ENCODE results near the gene DNAJC30. TPM values are rescaled to one million over a fixed set of nuclear protein-coding genes. Genes with fewer than 3 reads are reported as not detected.

Gene DNAJC30
- total RNA-seq, 1 experiment from 2014 or later, result 8.5 TPM

- ChIA-PET CTCF (interaction anchor here (0.7 to 2.0 kb wide), 2 partner anchors 13 to 23 kb away, joined by 4 to 7 read pairs; no protein-coding TSS in a partner anchor), RAD21 (ENCODE audit: low non-redundant PET in 1 of 2, low total read pairs in 2 of 2, uncharacterized antibody in 2 of 2, unreplicated experiment in 2 of 2) (interaction anchor here (0.8 to 1.2 kb wide), 2 partner anchors 19 to 23 kb away, joined by 3 read pairs; no protein-coding TSS in a partner anchor), POLR2A (no interaction called here)
- Histone ChIP-seq H3K36me3 (ENCODE audit: control insufficient read depth in 1 of 2, insufficient read depth in 2 of 2, low read length in 2 of 2) (peaks cover 26 to 47% of the 10 kb centered on the region in 2 experiments; a peak in 3 of 4 replicates), H3K27me3 (ENCODE audit: insufficient read depth, low read length) (no peaks in the 10 kb centered on the region), H3K9me3 (ENCODE audit: control insufficient read depth in 1 of 2, insufficient read depth in 1 of 2, low read depth in 1 of 2, low read length in 2 of 2) (no peaks in the 10 kb centered on the region), H3K4me1 (ENCODE audit: control insufficient read depth in 1 of 2, insufficient read depth in 2 of 2, low read length in 2 of 2) (peaks cover 26 to 51% of the 10 kb centered on the region in 2 experiments), H2AFZ (ENCODE audit: low read depth, low read length, poor library complexity, severe bottlenecking) (no peak overlapping the region), H3K4me3 (replicated peaks in 1 of 2; ENCODE audit: low read depth in 1 of 2, low read length in 2 of 2) (no peak overlapping the region), H3K9me2 (ENCODE audit: insufficient read depth) (no peaks in the 10 kb centered on the region), H3K27ac (ENCODE audit: low read depth, low read length) (peak overlapping the region; percentile 27; the same call in 1 of the 2 replicates), H3K79me2 (ENCODE audit: insufficient read depth, low read length) (peaks cover 7% of the 10 kb centered on the region; the same call in 1 of the 2 replicates), H3K9ac (ENCODE audit: low read length) (no peak overlapping the region), H4K20me1 (ENCODE audit: insufficient read depth) (0 out of 2 replicates have a peak, but pooled peaks cover 3% of the 10 kb centered on the region), H3K4me2 (ENCODE audit: low read length) (no peak overlapping the region)
- TF ChIP-seq EGR1 (IDR thresholded peaks at IDR 0.05; ENCODE audit: low read depth) (no peak), CBX3 (IDR thresholded peaks at IDR 0.05; ENCODE audit: low read depth) (no peak), ELF1 (IDR thresholded peaks at IDR 0.05; ENCODE audit: borderline replicate concordance, low read depth) (no peak), SRF (IDR thresholded peaks at IDR 0.05; ENCODE audit: low read depth) (no peak), ATF3 (IDR thresholded peaks at IDR 0.05) (no peak), TCF7L2 (IDR thresholded peaks at IDR 0.05; ENCODE audit: borderline replicate concordance, extremely low read depth, insufficient read depth, insufficient read length) (no peak), EZH2phosphoT487 (IDR thresholded peaks at IDR 0.05; ENCODE audit: borderline replicate concordance) (no peak), JUND (IDR thresholded peaks at IDR 0.05) (no peak), POLR2A (IDR thresholded peaks at IDR 0.05; ENCODE audit: borderline replicate concordance, extremely low read depth, insufficient read depth, insufficient read length) (no peak), CTCF (IDR thresholded peaks at IDR 0.05 in 2 of 3, conservative IDR thresholded peaks at IDR 0.05 in 1 of 3; ENCODE audit: borderline replicate concordance in 1 of 3, insufficient read depth in 1 of 3, low read depth in 2 of 3, low read length in 2 of 3) (no peak), SP1 (IDR thresholded peaks at IDR 0.05; ENCODE audit: low read depth) (no peak), ZNF274 (IDR thresholded peaks at IDR 0.05; ENCODE audit: low read depth, low read length) (no peak), YY1 (IDR thresholded peaks at IDR 0.05; ENCODE audit: extremely low read depth, insufficient replicate concordance, low read depth, low read length) (no peak), ZBTB33 (IDR thresholded peaks at IDR 0.05; ENCODE audit: extremely low read depth, insufficient replicate concordance, low read length) (no peak), POLR2AphosphoS5 (IDR thresholded peaks at IDR 0.05; ENCODE audit: low read depth, low read length) (no peak; the same call in 1 of the 2 replicates), SIN3A (IDR thresholded peaks at IDR 0.05; ENCODE audit: low read depth) (no peak)
- DNase-seq (ENCODE audit: low read depth, low spot score) (no peak), ATAC-seq (no peak)
- intact Hi-C loops (cut with micrococcal nuclease), result no loop called here
- no TSS peak for BruUV-seq (replicated peaks)
Observed at GRCh38 chr7:73702665-73703064, 19.4 kb upstream of the DNAJC30 start.

Measured in HCT116 (cell line).